NCI-H2081 (cell line): Measurements from ENCODE around the gene GADL1.
A peak's percentile ranks its signal among the peaks of the same experiment; 100 is the strongest.

Source experiments
- DNase-seq, 2 experiments: peaks; one replicate each; lab custom pipeline; 2025; lab: John Stamatoyannopoulos, UW

GADL1 gene

DNA sequence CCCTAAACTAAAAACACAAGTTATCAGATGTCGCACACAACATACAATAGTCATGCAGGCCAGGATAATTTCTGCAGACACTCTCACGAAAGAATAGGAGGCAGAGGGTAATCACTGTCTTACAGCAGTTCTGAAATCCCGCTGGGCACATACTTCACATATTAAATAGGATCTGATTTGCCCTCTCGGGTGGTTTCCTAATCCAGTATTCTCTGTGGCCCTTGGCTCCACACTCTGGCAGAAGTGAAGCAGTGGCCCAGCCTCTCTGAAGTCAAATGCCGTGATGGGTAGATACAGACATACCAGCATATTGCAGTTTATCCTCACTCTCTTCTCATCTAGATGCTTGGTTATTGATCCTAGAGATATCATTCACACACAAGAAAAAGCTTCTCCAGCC, 19.0 kb downstream of the GADL1 start:
- DNase-seq, result no peak

DNA sequence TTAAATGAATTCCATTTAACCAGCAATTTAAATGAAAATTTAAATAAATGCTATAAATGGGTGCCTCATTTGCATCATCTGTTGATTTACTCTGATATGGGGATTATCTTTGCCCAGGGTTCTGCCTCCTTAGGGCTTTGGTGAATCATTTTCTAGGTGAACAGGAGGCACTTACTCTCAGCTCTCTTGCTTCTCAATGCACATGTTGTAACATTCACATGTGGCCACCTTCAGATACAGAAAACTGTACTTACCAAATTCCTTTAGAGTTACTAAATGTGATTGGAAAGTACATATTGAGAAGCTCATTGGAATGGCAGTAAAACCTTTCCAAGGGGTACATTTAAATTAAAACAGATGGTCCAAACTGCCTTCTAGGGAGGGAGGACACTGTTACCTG, 20.8 kb downstream of the GADL1 start:
- DNase-seq, result no peak

DNA sequence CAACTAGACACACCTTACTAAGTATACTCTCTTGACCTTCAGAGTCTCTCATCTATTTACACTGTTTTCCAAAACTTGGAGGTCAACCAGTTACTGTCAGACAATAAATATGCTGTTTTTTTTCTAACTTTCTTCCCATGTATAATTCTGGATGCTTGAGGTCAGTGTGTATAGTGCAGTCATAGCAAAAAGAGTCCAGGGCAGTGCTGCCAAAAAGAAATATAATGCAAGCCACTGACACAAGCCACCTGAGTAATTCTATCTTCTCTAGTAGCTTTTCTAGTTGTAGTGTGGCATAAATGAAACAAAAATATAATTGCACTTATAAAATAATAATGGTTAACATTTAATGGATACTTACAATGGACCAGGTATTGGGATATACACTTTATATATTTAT, 21.6 kb downstream of the GADL1 start:
- DNase-seq, result no peak

DNA sequence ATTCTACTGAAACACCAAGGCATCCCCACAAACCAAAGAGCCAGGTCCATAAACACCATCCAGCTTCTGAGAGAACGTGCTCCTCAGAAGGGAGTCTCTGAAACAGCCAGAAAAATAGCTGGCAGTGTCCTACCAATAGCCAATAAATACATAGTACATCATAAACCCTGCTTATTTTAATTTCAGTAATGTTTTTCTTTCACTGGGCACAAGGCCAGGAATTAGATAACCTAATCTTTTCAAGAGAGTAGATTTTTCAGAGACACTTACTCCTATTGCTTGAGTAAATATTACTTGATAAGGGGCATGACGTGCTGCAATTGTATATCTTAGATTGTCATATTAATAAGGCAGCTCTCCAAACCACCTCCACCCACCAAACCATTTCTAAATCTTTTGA, 22.7 kb downstream of the GADL1 start:
- DNase-seq, result peak; percentile 29 to 70

DNA sequence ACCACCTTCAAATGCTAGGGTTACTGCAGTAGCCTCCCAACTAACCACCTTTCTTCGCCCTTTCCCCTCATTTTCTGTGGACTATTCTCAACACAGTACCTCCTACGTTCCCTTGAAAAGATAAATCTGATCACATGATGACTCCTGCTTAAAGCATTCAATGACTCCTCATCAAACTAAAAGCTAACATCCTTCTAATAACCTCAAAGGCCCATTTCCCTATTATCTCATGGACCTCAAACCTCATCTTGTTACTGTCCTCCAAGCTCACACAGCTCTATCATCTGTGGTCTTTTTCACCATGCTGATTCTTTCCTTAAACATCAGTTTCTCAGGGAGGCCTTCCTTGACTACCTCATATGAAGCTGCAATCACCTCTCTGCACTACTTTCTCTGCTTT, 29.6 kb downstream of the GADL1 start:
- no peak for DNase-seq

DNA sequence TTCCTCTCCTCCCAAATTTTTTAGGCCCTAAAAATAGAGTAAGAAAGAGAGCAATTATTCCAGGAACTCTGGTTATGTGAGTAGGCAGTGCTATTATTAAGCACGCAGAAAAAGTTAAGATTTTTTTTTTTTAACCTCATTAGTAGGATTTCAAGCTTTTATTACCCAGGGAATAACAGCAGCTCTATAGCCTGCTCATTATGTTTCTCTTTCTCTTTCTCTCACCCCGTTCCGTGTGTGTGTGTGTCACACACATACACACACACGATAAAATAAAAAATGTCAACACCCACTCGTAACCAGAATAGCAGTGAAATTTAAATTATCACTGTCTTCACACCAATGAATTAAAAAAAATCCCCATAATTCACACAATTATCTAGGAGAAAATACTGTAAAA, 30.3 kb downstream of the GADL1 start:
- no peak for DNase-seq

DNA sequence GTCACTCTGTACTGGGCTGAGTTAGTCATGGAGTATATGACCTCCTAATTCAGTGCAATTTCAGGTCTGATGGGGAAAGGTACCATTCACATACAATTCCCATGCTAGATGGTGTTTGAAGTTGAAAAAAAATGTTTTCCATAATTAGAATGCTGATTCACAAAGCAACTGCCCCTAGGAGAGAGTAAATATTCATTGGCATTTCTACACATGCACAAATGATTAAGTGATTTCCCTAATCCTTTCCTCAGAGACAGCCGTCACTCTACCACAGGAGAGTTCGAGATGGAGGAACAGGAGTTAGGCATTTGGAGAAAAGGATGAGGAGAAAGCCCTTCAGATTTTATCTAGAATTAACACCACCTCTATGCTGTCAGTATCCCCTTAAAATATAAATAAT, 32.5 kb downstream of the GADL1 start:
- DNase-seq, result no peak

DNA sequence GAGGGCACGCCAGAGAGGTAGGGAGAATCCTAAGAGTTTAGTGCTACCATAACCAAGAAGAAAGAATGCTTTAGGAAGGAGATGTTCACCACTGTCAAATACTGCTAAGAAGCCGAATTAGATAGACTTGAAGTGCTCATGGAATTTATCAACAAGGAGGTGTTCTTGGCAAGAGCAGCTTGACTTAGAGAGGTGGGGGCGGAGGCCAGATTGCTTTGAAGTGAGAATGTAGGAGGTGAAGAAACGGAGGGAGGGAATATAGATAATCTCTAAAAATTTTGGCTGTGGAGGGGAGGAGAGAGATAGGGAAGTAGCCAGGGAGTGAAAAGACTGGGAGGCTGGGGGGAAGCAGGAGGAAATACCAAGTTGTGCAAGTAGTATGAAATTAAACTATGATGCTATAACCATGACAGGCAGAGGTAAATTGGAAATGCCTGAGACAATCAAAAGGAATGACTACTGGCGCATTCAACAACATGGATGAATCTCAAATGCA, 35.5 kb downstream of the GADL1 start:
- no peak for DNase-seq

DNA sequence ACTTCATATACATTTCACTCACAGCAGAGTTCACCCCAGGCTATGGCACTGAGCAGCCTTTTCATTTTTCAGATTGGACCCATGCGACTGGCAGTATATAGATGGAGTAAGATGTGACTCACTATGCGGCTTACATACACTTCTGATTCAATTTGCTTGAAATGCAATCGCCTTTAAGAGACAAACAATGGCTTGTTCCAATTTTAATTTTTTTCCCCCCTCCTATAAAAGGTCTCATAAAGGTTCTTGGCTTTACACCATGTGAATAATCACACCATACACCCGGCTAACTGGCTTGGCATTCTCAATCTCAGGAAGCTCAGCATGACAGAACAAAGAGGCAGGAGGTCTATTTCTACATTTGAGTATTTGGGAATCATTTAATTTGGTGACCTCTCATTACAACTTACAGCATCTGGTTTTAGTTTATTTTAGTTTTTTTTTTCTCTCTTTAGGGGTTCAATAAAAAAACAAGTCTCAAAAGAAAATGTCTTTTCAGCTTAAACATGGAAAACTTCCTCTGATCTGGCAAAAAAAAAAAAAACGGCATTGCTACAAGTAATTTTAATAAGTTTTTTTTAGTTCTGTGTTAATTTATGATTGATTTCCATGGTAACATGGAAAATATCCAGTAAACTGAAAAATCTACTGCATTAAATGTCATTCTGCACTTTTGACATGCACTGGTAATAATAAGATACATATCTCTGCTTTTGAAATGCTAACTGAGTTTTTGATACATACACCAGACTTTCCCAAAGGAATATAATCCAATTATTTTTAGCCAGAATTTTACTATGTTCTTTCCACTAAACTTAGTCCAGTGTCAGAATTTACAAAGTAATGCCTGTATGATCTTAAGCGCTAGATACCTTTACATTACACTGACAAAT, 38.8 kb downstream of the GADL1 start:
- DNase-seq, result peak; percentile 47 to 92

DNA sequence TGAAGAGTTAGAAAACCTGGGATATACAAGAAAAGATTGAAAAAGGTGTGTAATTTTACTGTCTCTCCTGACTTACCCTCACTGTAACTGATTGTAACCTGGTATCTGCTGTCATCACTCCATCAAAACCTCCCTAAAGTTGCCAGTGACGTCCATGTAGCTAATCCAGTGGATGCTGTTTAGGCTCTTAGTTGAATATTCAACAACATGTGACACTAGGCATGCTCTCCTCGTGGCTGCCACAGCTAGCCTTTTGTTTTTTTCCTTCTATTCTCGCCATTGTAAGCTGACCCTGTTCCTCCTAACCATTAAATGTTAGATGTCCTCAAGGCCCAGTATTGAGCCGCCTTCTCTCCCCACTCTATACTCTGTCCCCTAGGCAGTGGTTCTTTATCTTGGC, 41.6 kb downstream of the GADL1 start:
- no peak for DNase-seq

DNA sequence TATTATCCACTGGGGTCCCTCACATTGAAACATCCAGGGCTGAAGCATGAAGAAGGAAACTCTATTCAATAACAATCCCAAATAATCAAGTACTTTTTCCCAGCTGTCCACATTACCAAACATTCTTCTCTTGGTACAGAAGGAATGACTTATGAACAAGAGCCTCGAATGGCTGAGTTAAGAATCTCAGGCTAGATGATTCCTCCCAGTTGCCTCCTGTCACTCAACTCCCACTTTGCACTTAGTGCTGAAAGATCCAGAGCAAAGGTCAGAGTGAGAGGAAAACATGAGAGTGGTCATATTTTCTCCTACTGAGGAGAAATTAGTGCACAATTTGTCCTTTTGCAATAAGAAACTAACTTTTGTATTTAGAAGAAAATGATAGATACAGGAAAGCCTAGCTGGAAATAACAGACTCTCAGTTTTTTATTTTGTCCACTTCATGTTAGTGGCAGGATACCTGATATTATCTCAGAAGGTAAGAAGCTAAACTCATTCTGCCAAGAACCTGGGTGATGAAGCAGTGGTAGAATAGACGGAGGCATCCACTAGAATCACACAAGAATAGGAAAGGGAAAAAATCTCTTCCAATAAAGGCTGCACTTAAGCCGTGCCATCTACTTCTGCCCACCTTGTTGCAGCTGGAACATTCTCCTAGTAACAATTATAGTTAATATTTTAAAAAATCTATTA, 46.2 kb downstream of the GADL1 start:
- DNase-seq, result no peak

DNA sequence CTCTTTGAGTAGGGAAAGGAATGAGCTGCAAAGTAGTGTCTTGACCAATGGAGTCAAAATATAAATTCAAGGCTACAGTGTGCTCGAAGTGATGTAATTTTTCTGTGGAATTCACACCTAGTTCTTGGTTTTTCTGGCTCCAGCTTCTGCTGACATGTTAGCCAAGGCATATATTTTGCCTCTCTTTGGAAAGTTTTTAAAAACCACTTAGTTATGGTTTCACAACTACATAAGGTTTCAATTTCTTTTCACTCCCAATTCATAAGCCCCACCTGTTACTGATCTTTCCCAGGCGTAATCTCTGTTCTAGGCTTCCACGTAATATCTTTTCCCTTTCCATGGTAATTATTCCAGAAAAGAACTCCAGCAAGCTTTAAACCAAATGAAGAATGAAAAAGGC, 46.9 kb downstream of the GADL1 start:
- no peak for DNase-seq

DNA sequence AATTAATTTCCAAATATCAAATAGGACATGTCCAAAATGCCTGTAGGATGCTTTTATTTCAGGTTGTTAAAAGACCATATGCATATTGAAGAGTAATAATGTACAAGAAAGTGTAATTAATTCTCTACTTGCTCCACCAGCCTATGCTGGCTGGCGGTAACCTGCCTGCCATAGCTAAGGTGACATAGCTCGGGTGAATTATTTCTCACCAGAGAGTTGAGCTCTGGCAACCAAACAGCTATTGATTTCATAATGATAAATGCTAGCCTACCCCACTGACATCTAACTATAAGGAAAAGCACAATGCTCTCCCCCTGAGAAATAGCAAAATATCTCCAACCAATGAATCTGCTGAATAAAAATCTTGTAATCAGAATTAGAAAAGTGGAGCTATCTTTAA, 48.9 kb downstream of the GADL1 start:
- DNase-seq, result no peak

DNA sequence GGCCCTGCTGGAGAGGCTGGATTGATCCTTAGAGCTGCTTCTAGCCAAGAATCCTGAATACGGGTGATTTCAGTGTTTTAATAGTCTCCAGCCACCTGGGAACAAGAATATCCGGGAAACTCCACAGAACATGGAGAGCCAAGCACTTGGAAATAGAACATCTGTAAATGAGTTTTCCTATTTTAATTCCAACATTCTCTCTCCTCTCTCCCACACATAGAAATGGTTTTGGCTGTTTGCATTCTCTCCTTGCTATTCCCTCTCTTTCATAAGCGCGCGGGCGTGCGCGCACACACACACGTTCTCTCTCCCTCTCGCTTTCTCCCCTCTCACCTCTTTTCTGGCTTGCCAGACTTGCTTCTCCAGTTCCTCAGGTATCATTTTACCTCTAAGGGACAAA, 50.6 kb downstream of the GADL1 start:
- no peak for DNase-seq

DNA sequence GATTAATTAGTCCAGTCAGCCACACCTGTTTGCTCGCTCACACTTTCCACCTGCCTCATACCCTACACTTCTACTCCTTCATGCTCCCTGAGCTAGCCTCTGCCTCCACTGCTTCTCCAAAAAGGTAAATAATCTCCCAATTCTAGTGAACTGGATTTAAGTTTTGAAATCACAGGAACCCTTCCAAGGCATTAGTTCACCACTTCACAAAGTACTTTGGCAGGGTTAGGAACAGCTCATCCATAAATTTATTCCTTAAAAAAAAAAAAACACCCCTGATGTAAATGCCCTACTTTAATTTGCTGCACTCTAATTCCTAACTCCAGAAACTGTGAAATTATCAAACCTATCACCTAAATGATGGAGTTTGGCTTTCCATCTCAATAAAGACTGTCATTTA, 58.3 kb downstream of the GADL1 start:
- no peak for DNase-seq

DNA sequence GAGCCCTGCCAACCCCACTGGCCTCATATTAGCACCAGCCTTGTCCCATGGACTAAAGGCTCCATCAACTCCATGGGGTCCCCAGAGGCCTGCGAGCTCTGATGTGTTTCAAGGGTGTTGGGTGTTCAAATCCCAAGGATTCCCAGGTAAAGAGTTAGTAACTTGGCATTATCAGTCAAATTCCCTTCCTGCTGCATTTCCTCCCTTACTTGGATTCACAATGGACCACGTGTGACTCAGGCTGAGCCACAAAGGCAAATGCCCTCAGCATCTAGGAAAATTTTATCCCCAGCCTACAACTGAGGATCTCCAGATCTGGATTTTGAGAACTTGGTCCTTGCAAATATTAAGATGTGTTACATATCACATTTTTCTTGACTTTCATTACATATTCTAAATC, 58.8 kb downstream of the GADL1 start:
- DNase-seq, result no peak

DNA sequence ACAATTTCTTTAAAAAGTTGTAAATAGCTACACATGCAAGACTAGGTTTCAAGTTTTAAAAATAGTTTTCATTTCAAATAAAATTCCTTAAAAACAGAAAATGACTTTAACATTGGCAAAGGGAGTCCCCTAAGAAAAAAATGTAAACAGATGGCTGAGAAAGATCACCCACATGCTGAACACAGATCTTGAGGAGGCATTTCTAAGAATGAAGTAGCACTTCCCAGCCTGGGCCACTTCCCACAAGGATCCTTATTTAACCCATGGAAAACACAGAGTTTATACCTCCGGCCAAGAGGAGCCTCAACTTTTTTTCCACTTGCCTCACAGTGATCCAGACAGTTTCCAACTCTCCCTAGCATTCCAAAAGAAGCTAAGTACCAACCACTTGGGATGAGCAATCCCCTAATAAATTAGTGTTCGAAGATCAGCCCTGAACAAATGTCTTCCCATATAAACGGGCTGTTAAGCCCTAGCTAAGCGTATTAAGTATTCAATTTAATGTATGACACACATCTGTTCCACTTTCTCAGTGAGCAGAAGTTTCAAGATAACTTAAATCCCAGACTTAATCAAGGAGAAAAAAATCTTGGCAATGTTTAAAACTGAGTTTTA, 61.4 kb downstream of the GADL1 start:
- no peak for DNase-seq

DNA sequence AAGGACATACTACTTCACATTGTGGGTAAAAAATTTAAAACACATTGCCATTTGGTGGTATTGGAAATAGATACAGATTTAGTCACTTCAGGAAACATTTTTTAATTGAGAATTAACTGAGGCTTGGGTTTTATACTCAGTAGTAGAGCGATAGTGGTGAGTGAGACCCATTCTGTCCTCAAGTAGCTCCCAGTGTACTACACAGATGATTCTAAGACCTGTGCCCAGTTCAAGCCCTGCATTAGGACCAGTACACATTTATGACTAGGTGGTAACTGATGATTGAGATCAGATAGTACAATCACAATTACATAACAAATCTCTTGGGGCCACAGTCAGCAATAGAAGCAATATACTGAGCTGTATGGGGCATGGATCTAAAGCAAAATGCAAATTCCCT, 67.4 kb downstream of the GADL1 start:
- DNase-seq, result no peak

DNA sequence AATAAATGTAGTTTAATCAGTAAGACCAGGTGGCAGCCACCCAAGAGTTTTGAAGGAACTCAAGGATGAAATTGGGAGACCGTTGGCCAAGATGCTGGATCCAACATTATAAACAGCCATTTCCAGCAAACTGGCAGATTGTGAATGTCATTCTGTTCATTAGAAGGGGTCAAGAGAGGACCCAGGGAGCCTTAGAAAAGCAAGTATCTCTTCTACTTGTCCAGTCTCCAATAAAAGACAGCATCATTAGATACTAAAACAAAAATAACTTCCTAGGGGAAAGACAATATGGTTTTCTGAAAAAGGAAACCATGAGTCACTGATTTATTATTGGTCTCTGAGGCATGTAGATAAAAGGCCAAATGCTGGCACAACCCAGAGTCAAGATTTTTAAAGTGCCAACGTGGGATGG, 67.9 kb downstream of the GADL1 start:
- DNase-seq, result no peak

DNA sequence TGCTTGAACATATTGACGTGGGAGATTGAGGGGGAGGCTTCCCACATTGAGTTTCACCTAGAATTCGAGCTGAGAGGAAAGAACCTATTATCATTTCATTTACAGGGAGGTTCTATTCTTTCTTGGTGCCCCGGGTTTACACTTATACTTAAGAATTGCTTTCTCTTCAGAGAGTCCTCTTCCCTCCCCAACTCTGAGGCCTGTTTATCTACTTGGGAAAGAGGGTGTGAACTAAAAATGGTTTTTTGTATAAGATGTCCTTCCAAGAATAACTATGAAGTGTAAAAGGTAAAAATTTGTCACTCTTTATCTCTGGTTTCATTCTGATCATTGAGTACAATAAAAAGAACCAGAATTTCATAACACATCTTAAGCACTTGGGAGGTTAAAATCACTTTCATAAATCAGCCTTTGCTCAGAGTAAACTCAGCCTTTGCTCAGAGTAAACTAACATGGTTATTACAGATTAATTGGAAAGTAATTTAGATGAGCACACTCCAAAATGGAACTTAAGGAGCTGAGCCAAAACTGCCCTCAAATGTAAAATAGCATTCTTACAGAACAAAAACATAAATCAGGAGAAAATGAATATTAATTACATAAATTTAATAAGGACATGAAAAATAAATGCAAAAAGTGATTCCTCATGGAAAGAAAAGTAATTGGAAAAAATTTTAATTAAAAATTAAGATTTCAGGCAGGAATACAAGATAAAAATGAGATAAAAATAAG, 75.2 kb downstream of the GADL1 start:
- no peak for DNase-seq

DNA sequence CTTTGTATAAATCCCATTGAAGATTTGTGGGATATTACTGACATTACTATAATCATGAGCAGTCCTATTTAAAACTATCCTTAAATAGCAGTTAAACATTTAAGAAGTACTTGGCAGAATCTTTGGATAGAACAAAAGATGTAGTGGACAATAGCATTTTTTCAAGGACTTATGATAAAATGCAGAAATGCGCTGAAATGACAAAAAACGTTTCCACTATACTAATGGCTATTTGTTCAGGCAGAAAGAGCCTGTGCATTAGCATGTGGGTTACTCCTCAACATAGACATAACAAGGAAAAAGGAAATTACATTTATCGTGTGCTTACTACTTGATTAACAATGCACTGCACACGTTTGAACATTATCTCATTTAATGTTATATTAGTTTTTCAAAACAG, 80.7 kb downstream of the GADL1 start:
- DNase-seq, result no peak

DNA sequence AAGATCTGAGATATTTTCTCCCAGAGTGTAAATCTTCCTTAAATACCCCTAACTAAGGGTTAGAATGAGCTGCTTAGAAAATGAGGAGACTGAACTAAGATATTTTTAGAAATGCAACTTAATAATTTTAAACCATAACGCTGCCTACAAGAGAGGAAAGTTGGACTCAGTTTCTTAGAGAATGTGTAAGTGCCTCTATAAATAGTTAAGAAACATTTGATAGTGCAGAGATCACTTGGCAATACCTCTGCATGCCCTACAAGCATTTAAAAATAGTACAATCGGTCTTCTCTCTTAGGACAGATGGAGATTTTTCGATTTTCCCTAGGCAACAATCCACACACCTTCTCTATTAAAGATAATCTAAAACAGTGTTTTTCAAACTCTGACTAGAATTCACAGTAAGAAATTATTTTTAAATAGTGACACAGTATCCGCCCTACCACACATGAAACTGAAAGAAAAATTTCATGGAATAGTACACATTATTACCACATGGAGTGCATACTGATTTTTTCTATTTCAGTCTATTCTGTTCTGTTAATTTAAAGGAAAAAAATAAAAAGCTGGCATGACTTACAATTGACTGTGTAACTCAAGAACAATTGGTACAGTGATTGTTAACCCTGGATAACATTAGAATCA, 83.2 kb downstream of the GADL1 start:
- DNase-seq, result no peak
